SU-DHL-6 (cell line): Measurements from ENCODE around the gene LTB4R2.
A peak's percentile ranks its signal among the peaks of the same experiment; 100 is the strongest.

Source experiments
- H2AFZ ChIP-seq: fragments of 200-600 bp; sonication (generic); 2 replicates; pipeline ENCODE4 v1.6.1; 2014; ENCODE audit warnings: low read depth, mild to moderate bottlenecking, moderate library complexity, mixed read lengths, antibody characterized with exemption, low read length; ENCODE audit not compliant: severe bottlenecking
- H3F3A ChIP-seq: fragments of 200-600 bp; shearing (Covaris generic); 2 replicates; pipeline ENCODE4 v1.6.0; 2016; ENCODE audit warnings: antibody characterized with exemption, mild to moderate bottlenecking; ENCODE audit not compliant: insufficient read depth
- H3K27ac ChIP-seq: fragments of 200-600 bp; sonication (generic); 2 replicates; pipeline ENCODE4 v1.5.1; 2016; ENCODE audit warnings: low read depth, mild to moderate bottlenecking, low read length, moderate library complexity, mixed read lengths
- H3K27me3 ChIP-seq: fragments of 200-600 bp; sonication (generic), shearing (Covaris generic); 2 replicates; pipeline ENCODE4 v1.6.0; 2014; ENCODE audit warnings: mild to moderate bottlenecking, low read length
- H3K36me3 ChIP-seq: fragments of 200-600 bp; sonication (generic); 2 replicates; pipeline ENCODE4 v1.6.1; 2014; ENCODE audit warnings: mild to moderate bottlenecking, low read length, mixed read lengths
- H3K4me2 ChIP-seq: fragments of 300-600, 200-600 bp; shearing (Covaris generic), sonication (generic); 2 replicates; pipeline ENCODE4 v1.6.0; 2014; ENCODE audit warnings: low read length, low read depth, mild to moderate bottlenecking; ENCODE audit not compliant: poor library complexity, severe bottlenecking
- H3K4me3 ChIP-seq: fragments of 200-600 bp; sonication (generic); 2 replicates; pipeline ENCODE4 v1.5.1; 2014; ENCODE audit warnings: antibody characterized with exemption, low read length, mild to moderate bottlenecking, mixed read lengths; ENCODE audit not compliant: insufficient read depth, poor library complexity, severe bottlenecking
- H3K79me2 ChIP-seq: fragments of 200-600 bp; sonication (generic); 2 replicates; pipeline ENCODE4 v1.6.1; 2014; ENCODE audit warnings: mild to moderate bottlenecking, low read length, moderate library complexity; ENCODE audit not compliant: insufficient read depth
- H3K9ac ChIP-seq: fragments of 200-600 bp; sonication (generic); 2 replicates; pipeline ENCODE4 v1.7.0; 2014; ENCODE audit warnings: mild to moderate bottlenecking, low read length
- H3K9me2 ChIP-seq: fragments of 200-600 bp; sonication (generic); replicated peaks from 2 replicates; pipeline ENCODE4 v1.6.1; 2014; ENCODE audit warnings: low read length; ENCODE audit not compliant: insufficient read depth
- H3K9me3 ChIP-seq: fragments of 200-600 bp; sonication (generic); 2 replicates; pipeline ENCODE4 v1.6.1; 2014; ENCODE audit warnings: low read length, mixed read lengths; ENCODE audit not compliant: insufficient read depth
- H4K20me1 ChIP-seq: fragments of 200-600 bp; sonication (generic); 2 replicates; pipeline ENCODE4 v1.6.1; 2014; ENCODE audit warnings: low read depth, mild to moderate bottlenecking, antibody characterized with exemption, low read length, moderate library complexity, mixed read lengths
- CTCF ChIP-seq: fragments of 200-600 bp; sonication (generic); IDR thresholded peaks from one replicate; pipeline ENCODE4 v1.5.1; 2017; ENCODE audit warnings: antibody characterized with exemption, mild to moderate bottlenecking, low read length, moderate library complexity; ENCODE audit not compliant: insufficient read depth, poor library complexity, severe bottlenecking
- EZH2phosphoT487 ChIP-seq: fragments of 200-600 bp; sonication (generic), shearing (Covaris generic); conservative IDR thresholded peaks from 2 replicates; pipeline ENCODE4 v1.6.1; 2018; ENCODE audit warnings: mild to moderate bottlenecking, antibody characterized with exemption, low read length, moderate library complexity, mixed read lengths

Gene LTB4R2

DNA sequence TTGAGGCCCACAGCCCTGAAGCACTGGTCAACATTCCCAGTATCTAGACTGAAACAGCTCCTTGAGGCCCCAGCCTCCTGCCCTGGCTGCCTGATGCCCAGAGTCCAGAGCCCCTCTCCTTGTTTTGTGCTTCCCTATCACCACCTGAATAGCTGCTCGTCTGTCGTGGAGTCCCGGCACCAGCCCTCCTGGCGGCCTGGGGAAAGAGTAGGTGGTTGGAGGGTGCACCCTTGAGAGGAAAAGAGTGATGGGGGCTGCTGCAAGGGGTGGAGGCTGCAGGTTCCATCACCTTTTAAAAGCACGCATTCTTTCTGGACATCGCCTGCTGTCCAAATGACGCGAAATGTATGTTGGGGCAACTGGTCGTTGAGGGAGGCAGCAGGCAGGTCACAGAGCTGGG is 41.7 kb upstream of the LTB4R2 start:
- Histone ChIP-seq H2AFZ (no peak overlapping the region), H4K20me1 (no peaks in the 10 kb centered on the region), H3K9me2 (no peaks in the 10 kb centered on the region), H3F3A (peaks cover 11% of the 10 kb centered on the region), H3K4me2 (no peak overlapping the region), H3K4me3 (no peak overlapping the region), H3K9me3 (no peaks in the 10 kb centered on the region), H3K27me3 (no peaks in the 10 kb centered on the region), H3K27ac (no peak overlapping the region), H3K36me3 (no peaks in the 10 kb centered on the region), H3K9ac (no peak overlapping the region), H3K79me2 (0 out of 2 replicates have a peak, but pooled peaks cover 2% of the 10 kb centered on the region)
- TF ChIP-seq EZH2phosphoT487: no peak
- TF ChIP-seq CTCF: no peak

DNA sequence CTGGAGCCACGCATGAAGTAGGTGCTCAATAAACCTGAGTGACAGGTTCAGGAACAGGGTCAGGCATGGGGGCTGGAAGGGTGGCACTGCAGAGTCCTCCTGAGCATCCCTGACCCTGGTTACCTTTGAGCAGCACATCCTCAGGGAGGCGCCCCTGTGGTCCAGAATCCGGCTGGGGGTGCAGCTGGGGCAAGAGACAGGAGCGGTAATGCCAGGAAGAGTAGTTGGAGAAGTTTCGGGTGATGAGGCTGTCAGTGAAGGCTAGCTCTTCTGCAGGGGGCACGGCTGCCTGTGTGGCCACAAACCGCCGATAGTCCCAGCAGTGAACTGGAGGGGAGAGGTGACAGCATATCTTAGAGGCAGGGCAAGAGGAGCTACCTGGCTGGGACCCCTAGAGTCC is 40.6 kb upstream of the LTB4R2 start:
- Histone ChIP-seq H3K4me2 (no peak overlapping the region), H4K20me1 (no peaks in the 10 kb centered on the region), H3K9me3 (no peaks in the 10 kb centered on the region), H3K9ac (no peak overlapping the region), H2AFZ (no peak overlapping the region), H3K27ac (no peak overlapping the region), H3K36me3 (no peaks in the 10 kb centered on the region), H3K79me2 (0 out of 2 replicates have a peak, but pooled peaks cover 2% of the 10 kb centered on the region), H3F3A (peaks cover 11% of the 10 kb centered on the region), H3K27me3 (no peaks in the 10 kb centered on the region), H3K9me2 (no peaks in the 10 kb centered on the region), H3K4me3 (no peak overlapping the region)
- no peak for TF ChIP-seq EZH2phosphoT487

- H3K27ac ChIP-seq: no peak overlapping the region
- H3K9me3 ChIP-seq: no peaks in the 10 kb centered on the region
- H3K4me2 ChIP-seq: peak overlapping the region; percentile 66
- H4K20me1 ChIP-seq: no peaks in the 10 kb centered on the region
- H2AFZ ChIP-seq: no peak overlapping the region
- peaks cover 11% of the 10 kb centered on the region for H3F3A ChIP-seq
- H3K27me3 ChIP-seq: no peaks in the 10 kb centered on the region
- H3K9me2 ChIP-seq: no peaks in the 10 kb centered on the region
- H3K9ac ChIP-seq: peak overlapping the region; percentile 77
- TF ChIP-seq CTCF: no peak
- no peak for TF ChIP-seq EZH2phosphoT487
- no peak overlapping the region for H3K4me3 ChIP-seq
- H3K36me3 ChIP-seq: no peaks in the 10 kb centered on the region
- H3K79me2 ChIP-seq: 0 out of 2 replicates have a peak, but pooled peaks cover 2% of the 10 kb centered on the region
Measured at GRCh38 chr14:24269910-24270536, 39.9 kb upstream of the LTB4R2 start.

- TF ChIP-seq EZH2phosphoT487: no peak
- no peak for TF ChIP-seq CTCF
- H3K36me3 ChIP-seq: no peaks in the 10 kb centered on the region
- H3K9me2 ChIP-seq: no peaks in the 10 kb centered on the region
- peak overlapping the region; percentile 70 for H3K4me3 ChIP-seq
- H3K79me2 ChIP-seq: 0 out of 2 replicates have a peak, but pooled peaks cover 2% of the 10 kb centered on the region
- H3K4me2 ChIP-seq: peak overlapping the region; percentile 66
- H3F3A ChIP-seq: peaks cover 11% of the 10 kb centered on the region
- H3K27me3 ChIP-seq: no peaks in the 10 kb centered on the region
- no peaks in the 10 kb centered on the region for H4K20me1 ChIP-seq
- no peaks in the 10 kb centered on the region for H3K9me3 ChIP-seq
- H3K27ac ChIP-seq: peak overlapping the region; percentile 81
- H2AFZ ChIP-seq: peak overlapping the region; percentile 60
- H3K9ac ChIP-seq: peak overlapping the region; percentile 77
Measured at GRCh38 chr14:24270537-24271133, 39.3 kb upstream of the LTB4R2 start.
